Panc1 (cell line): Measurements from ENCODE around the gene NTNG1. TPM values are rescaled to one million over a fixed set of nuclear protein-coding genes. Genes with fewer than 3 reads are reported as not detected.

Source experiments
- ATAC-seq: fragments of 200-7000 bp; cut with Tn5 transposase; 2 replicates; pipeline ENCODE4 v1.9.1; 2020; ENCODE audit warnings: mild to moderate bottlenecking, moderate library complexity
- BruUV-seq: library from RNA; stranded (reverse); fragments of 400-500 nt; replicated peaks from 2 replicates; lab custom pipeline; 2021; lab: Mats Ljungman, UMichigan
- CTCF ChIA-PET: fragments of 300-600 bp; sonication (Branson Sonifier 250); formaldehyde crosslinking; loops from one replicate; lab custom pipeline; 2022; ENCODE audit warnings: antibody characterized with exemption; lab: Charles Lee
- POLR2A ChIA-PET: fragments of 300-600 bp; sonication (Branson Sonifier 250); formaldehyde crosslinking; loops from one replicate; lab custom pipeline; 2022; ENCODE audit warnings: antibody characterized with exemption; lab: Charles Lee
- DNase-seq: peaks from one replicate; pipeline ENCODE4 v3.0.0-alpha.2; 2010; ENCODE audit warnings: low read depth, low spot score
- H3K27ac ChIP-seq: 2 replicates; pipeline ENCODE4 v1.5.1; 2011; ENCODE audit warnings: mild to moderate bottlenecking, low read length, inconsistent platforms
- H3K27me3 ChIP-seq: fragments of 200-500 bp; sonication (Bioruptor generic); 2 replicates; pipeline ENCODE4 v1.6.0; 2014; ENCODE audit warnings: low read length, inconsistent platforms; ENCODE audit not compliant: control insufficient read depth, insufficient read depth
- H3K36me3 ChIP-seq: fragments of 200-500 bp; sonication (Bioruptor generic); 2 replicates; pipeline ENCODE4 v1.5.1; 2014; ENCODE audit warnings: inconsistent platforms, mild to moderate bottlenecking, low read length, moderate library complexity; ENCODE audit not compliant: control insufficient read depth, insufficient read depth
- H3K4me1 ChIP-seq: 2 replicates; pipeline ENCODE4 v1.5.1; 2011; ENCODE audit warnings: inconsistent platforms, mild to moderate bottlenecking, low read length, moderate library complexity; ENCODE audit not compliant: control insufficient read depth, insufficient read depth
- H3K4me3 ChIP-seq, 2 experiments: 2 replicates each; pipeline ENCODE4 v1.5.1; 2011 to 2012; ENCODE audit warnings: low read depth in 2 of 2, low read length in 2 of 2, mild to moderate bottlenecking in 2 of 2, inconsistent platforms in 1 of 2, moderate library complexity in 1 of 2
- H3K9me3 ChIP-seq: fragments of 200-500 bp; sonication (Bioruptor generic); 2 replicates; pipeline ENCODE4 v1.5.1; 2014; ENCODE audit warnings: low read depth, mild to moderate bottlenecking, inconsistent platforms, low read length, moderate library complexity; ENCODE audit not compliant: control insufficient read depth, insufficient read depth
- CTCF ChIP-seq: fragments of 450-650 bp; IDR thresholded peaks from 2 replicates; pipeline ENCODE4 v1.5.1; 2017; ENCODE audit warnings: mild to moderate bottlenecking
- POLR2AphosphoS5 ChIP-seq: IDR thresholded peaks from 2 replicates; pipeline ENCODE4 v1.6.1; 2012; ENCODE audit warnings: mild to moderate bottlenecking, low read depth, low read length, moderate library complexity
- REST ChIP-seq, 2 experiments: IDR thresholded peaks; 2 replicates each; pipeline ENCODE4 v1.6.1; 2011 to 2012; ENCODE audit warnings: low read depth in 2 of 2, control low read depth in 1 of 2, low read length in 1 of 2, mild to moderate bottlenecking in 1 of 2, moderate library complexity in 1 of 2; ENCODE audit not compliant: insufficient read depth in 1 of 2
- SIN3A ChIP-seq: IDR thresholded peaks from 2 replicates; pipeline ENCODE4 v1.6.1; 2012; ENCODE audit warnings: low read depth, mild to moderate bottlenecking, low read length, moderate library complexity, borderline replicate concordance; ENCODE audit not compliant: insufficient read depth
- TCF7L2 ChIP-seq: IDR thresholded peaks from 2 replicates; pipeline ENCODE4 v1.6.1; 2011; ENCODE audit warnings: mild to moderate bottlenecking, low read depth, low read length, inconsistent platforms
- in situ Hi-C: cut with HindIII; loops from 2 replicates; pipeline ENCODE4 v1.10.0; 2016; ENCODE audit warnings: low sequenced_read_pairs, low pct_unique_long_range_greater_than_20kb
- intact Hi-C: fragments of 100-400 bp; cut with micrococcal nuclease; formaldehyde crosslinking; loops from one replicate; pipeline ENCODE4 v1.10.0; 2022; ENCODE audit not compliant: unreplicated experiment
- total RNA-seq: library from RNA; stranded (reverse); gene quantifications from one replicate; pipeline ENCODE4 v1.2.1, GENCODE V29; 2021; ENCODE audit not compliant: unreplicated experiment

Gene NTNG1
- total RNA-seq, 1 experiment from 2014 or later = 0.13 TPM

GRCh38 chr1:107407011-107407410 is 266.2 kb downstream of the NTNG1 start:
- DNase-seq (no peak), ATAC-seq (no peak)
- CTCF ChIA-PET = no interaction called here
- Histone ChIP-seq H3K27me3 (no peaks in the 10 kb centered on the region), H3K27ac (no peak overlapping the region), H3K4me1 (no peaks in the 10 kb centered on the region), H3K9me3 (no peaks in the 10 kb centered on the region), H3K36me3 (no peaks in the 10 kb centered on the region), H3K4me3 (no peak overlapping the region)
- POLR2A ChIA-PET = no interaction called here
- in situ Hi-C loops = no loop called here
- intact Hi-C loops = loop anchor here (10.0 kb wide), 1 partner anchor 62 kb away; no protein-coding TSS in a partner anchor
- no TSS peak for BruUV-seq
- no peak for TF ChIP-seq CTCF

- in situ Hi-C loops = no loop called here
- TF ChIP-seq POLR2AphosphoS5 (no peak), TCF7L2 (no peak), CTCF (no peak), SIN3A (no peak), REST (IDR thresholded peaks at IDR 0.05; ENCODE audit: insufficient read depth in 1 of 2, low read depth in 2 of 2, low read length in 1 of 2) (no peak)
- POLR2A ChIA-PET = no interaction called here
- BruUV-seq = no TSS peak
- no peaks in the 10 kb centered on the region for H3K27me3 ChIP-seq
- H3K4me3 ChIP-seq = no peak overlapping the region
- ATAC-seq (no peak), DNase-seq (no peak)
- no peak overlapping the region for H3K27ac ChIP-seq
- no peaks in the 10 kb centered on the region for H3K4me1 ChIP-seq
- CTCF ChIA-PET = no interaction called here
- intact Hi-C loops = no loop called here
- no peaks in the 10 kb centered on the region for H3K9me3 ChIP-seq
- H3K36me3 ChIP-seq = no peaks in the 10 kb centered on the region
Measured at GRCh38 chr1:107413546-107413945, 272.7 kb downstream of the NTNG1 start.

GRCh38 chr1:107413951-107414350 is 273.1 kb downstream of the NTNG1 start:
- no peak for DNase-seq
- BruUV-seq = no TSS peak
- TF ChIP-seq TCF7L2 (no peak), REST (IDR thresholded peaks at IDR 0.05; ENCODE audit: insufficient read depth in 1 of 2, low read depth in 2 of 2, low read length in 1 of 2) (no peak), CTCF (no peak), SIN3A (no peak), POLR2AphosphoS5 (no peak)
- CTCF ChIA-PET = no interaction called here
- POLR2A ChIA-PET = no interaction called here
- Histone ChIP-seq H3K36me3 (no peaks in the 10 kb centered on the region), H3K27me3 (no peaks in the 10 kb centered on the region), H3K4me1 (no peaks in the 10 kb centered on the region), H3K27ac (no peak overlapping the region), H3K4me3 (no peak overlapping the region), H3K9me3 (no peaks in the 10 kb centered on the region)
- in situ Hi-C loops = no loop called here
- ATAC-seq = no peak
- intact Hi-C loops = no loop called here
